GM18520 (cell line): ENCODE results near the gene PCDH9.

Experiments used
- ATAC-seq: cut with Tn5 transposase; IDR thresholded peaks from one replicate; pipeline ENCODE4 v1.9.1; 2021; ENCODE audit not compliant: unreplicated experiment

Gene PCDH9

GRCh38 chr13:67168384-67168783, 61.8 kb downstream of the PCDH9 start:
- no peak for ATAC-seq

GRCh38 chr13:67167420-67167819, 62.7 kb downstream of the PCDH9 start:
- no peak for ATAC-seq

- no peak for ATAC-seq
These were observed 69.0 kb downstream of the PCDH9 start for GRCh38 chr13:67161176-67161575.

GRCh38 chr13:67158903-67159302, 71.2 kb downstream of the PCDH9 start:
- no peak for ATAC-seq

- ATAC-seq = no peak
These were observed 73.4 kb downstream of the PCDH9 start for GRCh38 chr13:67156723-67157060.

GRCh38 chr13:67155898-67156722, 74.0 kb downstream of the PCDH9 start:
- ATAC-seq = no peak

- ATAC-seq = no peak
These were observed 78.1 kb downstream of the PCDH9 start for GRCh38 chr13:67152085-67152484.

GRCh38 chr13:67151652-67152051, 78.5 kb downstream of the PCDH9 start:
- no peak for ATAC-seq

- ATAC-seq = no peak
These were observed 79.5 kb downstream of the PCDH9 start for GRCh38 chr13:67150608-67151007.

GRCh38 chr13:67148161-67148571, 82.0 kb downstream of the PCDH9 start:
- ATAC-seq = no peak

GRCh38 chr13:67147342-67148133, 82.6 kb downstream of the PCDH9 start:
- ATAC-seq = no peak

- ATAC-seq = no peak
These were observed 83.5 kb downstream of the PCDH9 start for GRCh38 chr13:67146523-67147130.

- ATAC-seq = no peak
These were observed 84.2 kb downstream of the PCDH9 start for GRCh38 chr13:67145950-67146349.

- no peak for ATAC-seq
These were observed 86.5 kb downstream of the PCDH9 start for GRCh38 chr13:67143544-67144115.

GRCh38 chr13:67140006-67140405, 90.1 kb downstream of the PCDH9 start:
- no peak for ATAC-seq

- ATAC-seq = no peak
These were observed 90.6 kb downstream of the PCDH9 start for GRCh38 chr13:67139551-67139950.

GRCh38 chr13:67138970-67139369, 91.2 kb downstream of the PCDH9 start:
- no peak for ATAC-seq

- ATAC-seq = no peak
These were observed 92.9 kb downstream of the PCDH9 start for GRCh38 chr13:67137044-67137735.

GRCh38 chr13:67136157-67136556, 94.0 kb downstream of the PCDH9 start:
- ATAC-seq = no peak

GRCh38 chr13:67135356-67135755, 94.8 kb downstream of the PCDH9 start:
- ATAC-seq = no peak
